Measurements from ENCODE around the gene AHRR. TPM values are rescaled to one million over a fixed set of nuclear protein-coding genes. Genes with fewer than 3 reads are reported as not detected.
"Not testable (repeated sequence)": the region's sequence is repeated elsewhere in the genome, so short reads cannot be mapped to it uniquely, and the experiment has no call there.

The AHRR gene
- total RNA-seq, 1 experiment from 2014 or later = 2.2 TPM

DNA sequence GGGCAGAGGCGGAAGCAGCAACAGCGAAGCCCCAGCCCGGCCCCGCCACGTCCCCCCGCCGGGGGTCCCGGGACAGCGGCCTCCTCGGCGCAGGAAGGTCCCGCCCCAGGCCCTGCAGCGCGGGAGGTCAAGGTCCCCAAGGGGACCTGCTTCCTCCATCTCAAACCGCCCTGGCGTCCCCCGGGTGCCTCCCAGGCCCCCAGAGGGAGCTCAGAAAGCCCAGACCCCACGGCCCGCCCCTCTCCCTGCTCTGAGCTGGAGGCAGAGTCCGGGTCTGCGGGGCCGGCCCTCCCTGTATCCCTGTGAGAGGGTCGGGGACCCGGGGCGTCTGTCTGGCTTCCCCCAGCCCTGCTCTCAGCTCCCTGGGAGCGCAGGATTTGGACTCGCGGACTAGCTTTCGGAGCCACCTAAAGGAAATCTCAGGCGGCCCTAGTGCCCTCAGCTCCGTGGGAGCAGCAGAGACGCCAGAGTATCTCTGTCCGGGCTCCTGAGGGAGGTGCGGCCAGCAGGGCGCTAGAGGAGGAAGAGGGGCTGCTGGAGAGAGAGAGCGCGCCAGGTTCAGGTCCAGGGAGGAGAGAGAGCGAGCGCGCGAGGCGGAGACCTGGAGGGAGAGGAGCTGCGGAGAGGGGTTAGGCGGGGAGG, 152.2 kb downstream of the AHRR start:
- Histone ChIP-seq H2BK15ac (ENCODE audit: low read depth, low read length) (no peak overlapping the region), H4K91ac (ENCODE audit: insufficient read length, low read depth, low read length) (no peak overlapping the region), H3K27me3 (ENCODE audit: insufficient read depth, low read length) (peaks cover 25% of the 10 kb centered on the region; the same call in 1 of the 2 replicates), H2BK120ac (ENCODE audit: low read depth, low read length, poor library complexity, severe bottlenecking) (no peak overlapping the region), H3K27ac (ENCODE audit: insufficient read length, low read depth, low read length) (no peak overlapping the region), H3T11ph (ENCODE audit: low read length) (no peak overlapping the region), H3K4me2 (ENCODE audit: insufficient read depth, insufficient read length, low read length) (peak overlapping the region; percentile 63), H3K79me1 (ENCODE audit: insufficient read depth, low read depth, low read length, poor library complexity, severe bottlenecking) (no peaks in the 10 kb centered on the region), H3K23ac (ENCODE audit: insufficient read length, low read depth, low read length) (no peak overlapping the region), H3K4ac (ENCODE audit: low read depth, low read length) (no peak overlapping the region), H2AFZ (ENCODE audit: low read length) (no peak overlapping the region), H2AK5ac (ENCODE audit: insufficient read length, low read length) (no peak overlapping the region), H3K9ac (ENCODE audit: extremely low read depth, insufficient read length, low read length) (no peak overlapping the region), H4K20me1 (ENCODE audit: control insufficient read depth, insufficient read depth, insufficient read length) (no peaks in the 10 kb centered on the region), H2BK5ac (ENCODE audit: insufficient read length, low read length) (no peak overlapping the region), H3K14ac (ENCODE audit: insufficient read depth, low read length) (no peak overlapping the region), H4K5ac (ENCODE audit: insufficient read length, low read depth, low read length) (no peak overlapping the region), H3K56ac (ENCODE audit: insufficient read length, low read depth, low read length) (no peak overlapping the region), H3K23me2 (ENCODE audit: insufficient read length, low read depth, low read length, poor library complexity, severe bottlenecking) (peaks cover 16% of the 10 kb centered on the region), H3K4me1 (ENCODE audit: insufficient read depth, low read length) (no peaks in the 10 kb centered on the region), H3K18ac (ENCODE audit: insufficient read length, low read depth, low read length) (no peak overlapping the region), H3K9me3 (ENCODE audit: control insufficient read depth, low read depth, low read length) (no peaks in the 10 kb centered on the region), H2BK12ac (ENCODE audit: insufficient read length, low read depth, low read length) (no peak overlapping the region), H2BK20ac (ENCODE audit: low read depth, low read length, poor library complexity, severe bottlenecking) (no peak overlapping the region), H4K8ac (replicated peaks; ENCODE audit: insufficient read length, low read depth, low read length) (no peak overlapping the region), H3K79me2 (ENCODE audit: insufficient read depth, low read length) (no peaks in the 10 kb centered on the region)
- Mint-ChIP-seq H3K4me1 (peaks cover 7 to 11% of the 10 kb centered on the region in 2 experiments), H3K9me3 (no peaks in the 10 kb centered on the region), H3K4me3 (peak overlapping the region; percentile 66 to 88), H3K36me3 (ENCODE audit: insufficient read depth in 1 of 3, low read depth in 3 of 3) (peaks cover 0 to 6% (median 0%) of the 10 kb centered on the region in 3 experiments; a peak in 2 of 7 replicates), H3K27me3 (ENCODE audit: low read depth) (peaks cover 45% of the 10 kb centered on the region), H3K27ac (no peak overlapping the region)
- WGBS (ENCODE audit: extremely low coverage, insufficient read length, low lambda C conversion rate) = no CpG with 5 or more reads among the region's 44 CpGs
- DNase-seq = no peak
- TF ChIP-seq, protein P1, sequence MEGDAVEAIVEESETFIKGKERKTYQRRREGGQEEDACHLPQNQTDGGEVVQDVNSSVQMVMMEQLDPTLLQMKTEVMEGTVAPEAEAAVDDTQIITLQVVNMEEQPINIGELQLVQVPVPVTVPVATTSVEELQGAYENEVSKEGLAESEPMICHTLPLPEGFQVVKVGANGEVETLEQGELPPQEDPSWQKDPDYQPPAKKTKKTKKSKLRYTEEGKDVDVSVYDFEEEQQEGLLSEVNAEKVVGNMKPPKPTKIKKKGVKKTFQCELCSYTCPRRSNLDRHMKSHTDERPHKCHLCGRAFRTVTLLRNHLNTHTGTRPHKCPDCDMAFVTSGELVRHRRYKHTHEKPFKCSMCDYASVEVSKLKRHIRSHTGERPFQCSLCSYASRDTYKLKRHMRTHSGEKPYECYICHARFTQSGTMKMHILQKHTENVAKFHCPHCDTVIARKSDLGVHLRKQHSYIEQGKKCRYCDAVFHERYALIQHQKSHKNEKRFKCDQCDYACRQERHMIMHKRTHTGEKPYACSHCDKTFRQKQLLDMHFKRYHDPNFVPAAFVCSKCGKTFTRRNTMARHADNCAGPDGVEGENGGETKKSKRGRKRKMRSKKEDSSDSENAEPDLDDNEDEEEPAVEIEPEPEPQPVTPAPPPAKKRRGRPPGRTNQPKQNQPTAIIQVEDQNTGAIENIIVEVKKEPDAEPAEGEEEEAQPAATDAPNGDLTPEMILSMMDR (conservative IDR thresholded peaks at IDR 0.05) = no peak

DNA sequence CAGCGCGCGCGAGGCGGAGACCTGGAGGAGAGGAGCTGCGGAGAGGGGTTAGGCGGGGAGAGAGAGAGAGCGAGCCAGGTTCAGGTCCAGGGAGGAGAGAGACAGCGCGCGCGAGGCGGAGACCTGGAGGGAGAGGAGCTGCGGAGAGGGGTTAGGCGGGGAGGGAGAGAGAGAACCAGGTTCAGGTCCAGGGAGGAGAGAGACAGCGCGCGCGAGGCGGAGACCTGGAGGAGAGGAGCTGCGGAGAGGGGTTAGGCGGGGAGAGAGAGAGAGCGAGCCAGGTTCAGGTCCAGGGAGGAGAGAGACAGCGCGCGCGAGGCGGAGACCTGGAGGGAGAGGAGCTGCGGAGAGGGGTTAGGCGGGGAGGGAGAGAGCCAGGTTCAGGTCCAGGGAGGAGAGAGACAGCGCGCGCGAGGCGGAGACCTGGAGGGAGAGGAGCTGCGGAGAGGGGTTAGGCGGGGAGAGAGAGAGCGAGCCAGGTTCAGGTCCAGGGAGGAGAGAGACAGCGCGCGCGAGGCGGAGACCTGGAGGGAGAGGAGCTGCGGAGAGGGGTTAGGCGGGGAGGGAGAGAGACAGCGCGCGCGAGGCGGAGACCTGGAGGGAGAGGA, 152.8 kb downstream of the AHRR start:
- not testable (repeated sequence) for H4K20me1 ChIP-seq (ENCODE audit: control insufficient read depth, insufficient read depth, insufficient read length); H3K56ac ChIP-seq (ENCODE audit: insufficient read length, low read depth, low read length); H3K27ac Mint-ChIP-seq; H3K23ac ChIP-seq (ENCODE audit: insufficient read length, low read depth, low read length); DNase-seq; H3K4ac ChIP-seq (ENCODE audit: low read depth, low read length); H3K36me3 Mint-ChIP-seq (ENCODE audit: insufficient read depth in 1 of 3, low read depth in 3 of 3); H3K9me3 ChIP-seq (ENCODE audit: control insufficient read depth, low read depth, low read length); H3T11ph ChIP-seq (ENCODE audit: low read length); H3K4me1 ChIP-seq (ENCODE audit: insufficient read depth, low read length); H2BK15ac ChIP-seq (ENCODE audit: low read depth, low read length); H4K5ac ChIP-seq (ENCODE audit: insufficient read length, low read depth, low read length); H3K18ac ChIP-seq (ENCODE audit: insufficient read length, low read depth, low read length); H3K79me1 ChIP-seq (ENCODE audit: insufficient read depth, low read depth, low read length, poor library complexity, severe bottlenecking); H3K27ac ChIP-seq (ENCODE audit: insufficient read length, low read depth, low read length); H2AK5ac ChIP-seq (ENCODE audit: insufficient read length, low read length); H2BK20ac ChIP-seq (ENCODE audit: low read depth, low read length, poor library complexity, severe bottlenecking); H3K9ac ChIP-seq (ENCODE audit: extremely low read depth, insufficient read length, low read length); H4K8ac ChIP-seq (replicated peaks; ENCODE audit: insufficient read length, low read depth, low read length); H2BK120ac ChIP-seq (ENCODE audit: low read depth, low read length, poor library complexity, severe bottlenecking); H3K14ac ChIP-seq (ENCODE audit: insufficient read depth, low read length); H3K79me2 ChIP-seq (ENCODE audit: insufficient read depth, low read length); H4K91ac ChIP-seq (ENCODE audit: insufficient read length, low read depth, low read length); H2BK12ac ChIP-seq (ENCODE audit: insufficient read length, low read depth, low read length); H3K9me3 Mint-ChIP-seq; H2AFZ ChIP-seq (ENCODE audit: low read length); H2BK5ac ChIP-seq (ENCODE audit: insufficient read length, low read length)
- no CpG with 5 or more reads among the region's 50 CpGs for WGBS (ENCODE audit: extremely low coverage, insufficient read length, low lambda C conversion rate)
- H3K27me3 ChIP-seq (ENCODE audit: insufficient read depth, low read length) = peaks cover 25% of the 10 kb centered on the region; the same call in 1 of the 2 replicates
- Mint-ChIP-seq H3K4me3 (peak overlapping the region; percentile 66 to 88), H3K4me1 (peaks cover 7 to 11% of the 10 kb centered on the region in 2 experiments), H3K27me3 (ENCODE audit: low read depth) (peaks cover 45% of the 10 kb centered on the region)
- peaks cover 16% of the 10 kb centered on the region for H3K23me2 ChIP-seq (ENCODE audit: insufficient read length, low read depth, low read length, poor library complexity, severe bottlenecking)
- peak overlapping the region; percentile 63 for H3K4me2 ChIP-seq (ENCODE audit: insufficient read depth, insufficient read length, low read length)
